ENCODE data around the gene AFAP1L2.

DNA sequence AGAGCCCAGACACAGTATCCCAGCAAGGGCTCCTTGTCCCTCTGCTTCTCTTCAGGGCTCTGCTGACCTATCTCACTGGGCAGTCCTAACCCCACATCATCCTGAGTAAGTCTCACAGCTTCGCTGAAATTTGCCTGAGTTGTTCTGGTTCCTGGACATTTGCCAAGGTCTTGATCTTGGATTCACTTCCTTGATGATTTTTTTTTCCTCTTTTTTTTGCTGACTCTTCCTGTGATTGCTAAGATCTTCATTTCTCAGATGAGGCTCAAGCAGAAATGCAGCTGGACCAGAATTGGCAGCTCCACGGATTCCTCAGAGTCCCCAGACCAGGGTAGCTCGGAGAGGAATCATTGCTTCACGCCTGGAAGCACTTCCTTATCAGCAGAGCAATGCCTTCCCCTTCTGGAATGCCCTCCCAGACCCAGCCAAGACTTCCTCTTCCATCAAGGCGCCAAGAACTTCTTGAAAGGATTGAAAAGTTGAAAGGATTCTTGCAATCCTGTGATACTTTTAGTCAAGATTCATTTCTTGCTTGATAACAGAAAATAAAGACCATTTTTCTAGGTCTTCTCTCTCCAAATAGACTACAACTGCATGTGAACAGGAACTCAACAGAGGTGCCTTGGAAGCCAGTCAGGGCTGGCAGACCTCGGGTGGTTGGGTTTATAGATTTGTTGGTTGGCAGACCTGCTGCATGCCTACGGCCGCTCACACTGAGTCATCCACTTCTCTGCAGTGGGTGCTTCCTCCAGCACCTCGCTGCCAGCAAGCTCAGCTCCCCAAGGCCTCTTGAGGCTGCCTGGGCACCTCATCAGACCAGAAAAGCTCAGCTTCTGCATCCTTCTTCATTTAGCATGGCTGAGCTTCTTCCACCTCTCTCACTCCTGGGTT, 8.8 kb upstream of the AFAP1L2 start:
- TF ChIP-seq POLR2A (IDR thresholded peaks at IDR 0.05), result no peak
- TF ChIP-seq, protein P1, sequence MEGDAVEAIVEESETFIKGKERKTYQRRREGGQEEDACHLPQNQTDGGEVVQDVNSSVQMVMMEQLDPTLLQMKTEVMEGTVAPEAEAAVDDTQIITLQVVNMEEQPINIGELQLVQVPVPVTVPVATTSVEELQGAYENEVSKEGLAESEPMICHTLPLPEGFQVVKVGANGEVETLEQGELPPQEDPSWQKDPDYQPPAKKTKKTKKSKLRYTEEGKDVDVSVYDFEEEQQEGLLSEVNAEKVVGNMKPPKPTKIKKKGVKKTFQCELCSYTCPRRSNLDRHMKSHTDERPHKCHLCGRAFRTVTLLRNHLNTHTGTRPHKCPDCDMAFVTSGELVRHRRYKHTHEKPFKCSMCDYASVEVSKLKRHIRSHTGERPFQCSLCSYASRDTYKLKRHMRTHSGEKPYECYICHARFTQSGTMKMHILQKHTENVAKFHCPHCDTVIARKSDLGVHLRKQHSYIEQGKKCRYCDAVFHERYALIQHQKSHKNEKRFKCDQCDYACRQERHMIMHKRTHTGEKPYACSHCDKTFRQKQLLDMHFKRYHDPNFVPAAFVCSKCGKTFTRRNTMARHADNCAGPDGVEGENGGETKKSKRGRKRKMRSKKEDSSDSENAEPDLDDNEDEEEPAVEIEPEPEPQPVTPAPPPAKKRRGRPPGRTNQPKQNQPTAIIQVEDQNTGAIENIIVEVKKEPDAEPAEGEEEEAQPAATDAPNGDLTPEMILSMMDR (IDR thresholded peaks at IDR 0.05), result no peak
